AG08396 (cell line): Measurements from ENCODE around the gene STK11IP.

Source experiments
- DNase-seq: peaks from one replicate; pipeline ENCODE4 v3.0.0; 2012; ENCODE audit warnings: low spot score, mixed read lengths

The STK11IP gene

GRCh38 chr2:219656526-219656925, 58.9 kb downstream of the STK11IP start:
- no peak for DNase-seq

- no peak for DNase-seq
Measured at GRCh38 chr2:219658196-219658846, 60.7 kb downstream of the STK11IP start.

GRCh38 chr2:219658874-219659273, 61.2 kb downstream of the STK11IP start:
- DNase-seq: no peak

- no peak for DNase-seq
Measured at GRCh38 chr2:219661197-219661954, 63.7 kb downstream of the STK11IP start.

GRCh38 chr2:219661955-219662395, 64.3 kb downstream of the STK11IP start:
- DNase-seq: no peak

- no peak for DNase-seq
Measured at GRCh38 chr2:219662566-219662965, 64.9 kb downstream of the STK11IP start.

GRCh38 chr2:219663116-219663762, 65.6 kb downstream of the STK11IP start:
- no peak for DNase-seq

GRCh38 chr2:219664041-219664440, 66.4 kb downstream of the STK11IP start:
- no peak for DNase-seq

- DNase-seq: no peak
Measured at GRCh38 chr2:219664944-219665343, 67.3 kb downstream of the STK11IP start.

GRCh38 chr2:219665926-219666325, 68.3 kb downstream of the STK11IP start:
- DNase-seq: no peak
